BE2C (cell line): ENCODE results near the gene CNOT9. TPM values are rescaled to one million over a fixed set of nuclear protein-coding genes. Genes with fewer than 3 reads are reported as not detected.
A peak's percentile ranks its signal among the peaks of the same experiment; 100 is the strongest.
"Not testable (repeated sequence)": the region's sequence is repeated elsewhere in the genome, so short reads cannot be mapped to it uniquely, and the experiment has no call there.

Source experiments
- DNase-seq: peaks from one replicate; pipeline ENCODE4 v3.0.0-alpha.2; 2020
- H3K27me3 ChIP-seq: fragments of 250-450 bp; sonication (Bioruptor Pico); 2 replicates; pipeline ENCODE4 v1.5.1; 2020; ENCODE audit warnings: mild to moderate bottlenecking
- H3K36me3 ChIP-seq: fragments of 250-450 bp; sonication (Bioruptor Pico); 2 replicates; pipeline ENCODE4 v1.5.1; 2020; ENCODE audit warnings: mild to moderate bottlenecking
- H3K4me1 ChIP-seq: fragments of 250-450 bp; sonication (Bioruptor Pico); 2 replicates; pipeline ENCODE4 v1.5.1; 2020
- H3K4me3 ChIP-seq: 2 replicates; pipeline ENCODE4 v1.5.1; 2011; ENCODE audit warnings: low read depth, low read length
- H3K9me3 ChIP-seq: fragments of 250-450 bp; sonication (Bioruptor Pico); 2 replicates; pipeline ENCODE4 v1.5.1; 2020
- CTCF ChIP-seq: IDR thresholded peaks from 2 replicates; pipeline ENCODE4 v1.5.1; 2012; ENCODE audit warnings: mild to moderate bottlenecking, low read depth, low read length
- polyA plus RNA-seq: library from polyadenylated mRNA; unstranded; fragments of >200 nt; gene quantifications from one replicate; pipeline ENCODE4 v1.2.1, GENCODE V29; 2012; ENCODE audit warnings: low read depth, missing spikeins; ENCODE audit not compliant: insufficient read length, insufficient read depth

CNOT9 gene
- 62.9 TPM for polyA plus RNA-seq

GRCh38 chr2:218568190-218569037, at the start of gene CNOT9, which contains the start of gene USP37:
CNOT9 (plus strand) TSS chr2:218568839; CDS start chr2:218568955, 116 bp downstream.
USP37 (minus strand) TSS chr2:218568351; CDS start chr2:218558653, 9,698 bp downstream.
- Histone ChIP-seq H3K27me3 (no peaks in the 10 kb centered on the region), H3K4me3 (peak within 1 kb of the TSS; percentile 82), H3K36me3 (peaks cover 10% of the 10 kb centered on the region), H3K4me1 (no peaks in the 10 kb centered on the region; the same call in none of the 2 replicates), H3K9me3 (no peaks in the 10 kb centered on the region)
- TF ChIP-seq CTCF: no peak
- DNase-seq: peak; percentile 100

GRCh38 chr2:218518876-218519275, 49.8 kb upstream of the CNOT9 start:
- Histone ChIP-seq H3K27me3 (no peaks in the 10 kb centered on the region), H3K4me1 (no peaks in the 10 kb centered on the region), H3K9me3 (no peaks in the 10 kb centered on the region), H3K4me3 (no peak overlapping the region), H3K36me3 (peaks cover 8% of the 10 kb centered on the region)
- no peak for DNase-seq
- TF ChIP-seq CTCF: no peak

GRCh38 chr2:218523651-218524050, 45.0 kb upstream of the CNOT9 start:
- Histone ChIP-seq H3K4me3 (no peak overlapping the region), H3K9me3 (0 out of 2 replicates have a peak, but pooled peaks cover 3% of the 10 kb centered on the region), H3K36me3 (peaks cover 36% of the 10 kb centered on the region), H3K4me1 (no peaks in the 10 kb centered on the region), H3K27me3 (no peaks in the 10 kb centered on the region)
- no peak for TF ChIP-seq CTCF
- no peak for DNase-seq

- DNase-seq: not testable (repeated sequence)
- H3K36me3 ChIP-seq: peaks cover 58% of the 10 kb centered on the region
Measured at GRCh38 chr2:218528409-218528808, 40.2 kb upstream of the CNOT9 start.

GRCh38 chr2:218529990-218530389, 38.6 kb upstream of the CNOT9 start:
- Histone ChIP-seq H3K9me3 (0 out of 2 replicates have a peak, but pooled peaks cover 3% of the 10 kb centered on the region), H3K4me1 (no peaks in the 10 kb centered on the region), H3K4me3 (no peak overlapping the region), H3K27me3 (no peaks in the 10 kb centered on the region), H3K36me3 (peaks cover 56% of the 10 kb centered on the region)
- DNase-seq: no peak
- no peak for TF ChIP-seq CTCF

More at GRCh38 chr2:218528409-218528808, 40.2 kb upstream of the CNOT9 start:
- H3K9me3 ChIP-seq, H3K27me3 ChIP-seq, H3K4me1 ChIP-seq, H3K4me3 ChIP-seq: not testable (repeated sequence)

GRCh38 chr2:218536804-218537494, 31.7 kb upstream of the CNOT9 start:
- Histone ChIP-seq H3K4me1 (no peaks in the 10 kb centered on the region), H3K36me3 (peaks cover 49% of the 10 kb centered on the region), H3K27me3 (no peaks in the 10 kb centered on the region), H3K4me3 (no peak overlapping the region), H3K9me3 (no peaks in the 10 kb centered on the region)
- DNase-seq: no peak
- TF ChIP-seq CTCF: no peak
